Astrocyte of the spinal cord (primary cell): ENCODE results near the gene SLX9.

Experiments used
- DNase-seq: peaks from one replicate; pipeline ENCODE4 v3.0.0; 2011; ENCODE audit warnings: low read depth, low spot score
- H3K4me3 ChIP-seq: 2 replicates; pipeline ENCODE4 v1.5.1; 2011; ENCODE audit warnings: low read depth, mild to moderate bottlenecking, low read length, moderate library complexity
- CTCF ChIP-seq: IDR thresholded peaks from 2 replicates; pipeline ENCODE4 v1.5.1; 2012; ENCODE audit warnings: low read depth, mild to moderate bottlenecking, low read length, inconsistent platforms
- in situ Hi-C: cut with HindIII; loops from 2 replicates; pipeline ENCODE4 v1.10.0; 2017; ENCODE audit warnings: low sequenced_read_pairs

SLX9 gene

GRCh38 chr21:44998086-44998620 is 58.3 kb downstream of the SLX9 start:
- no peak overlapping the region for H3K4me3 ChIP-seq
- no peak for TF ChIP-seq CTCF
- in situ Hi-C loops, result no loop called here
- no peak for DNase-seq

GRCh38 chr21:44998621-44999427 is 59.0 kb downstream of the SLX9 start:
- no peak for TF ChIP-seq CTCF
- in situ Hi-C loops, result no loop called here
- DNase-seq, result no peak
- no peak overlapping the region for H3K4me3 ChIP-seq

DNA sequence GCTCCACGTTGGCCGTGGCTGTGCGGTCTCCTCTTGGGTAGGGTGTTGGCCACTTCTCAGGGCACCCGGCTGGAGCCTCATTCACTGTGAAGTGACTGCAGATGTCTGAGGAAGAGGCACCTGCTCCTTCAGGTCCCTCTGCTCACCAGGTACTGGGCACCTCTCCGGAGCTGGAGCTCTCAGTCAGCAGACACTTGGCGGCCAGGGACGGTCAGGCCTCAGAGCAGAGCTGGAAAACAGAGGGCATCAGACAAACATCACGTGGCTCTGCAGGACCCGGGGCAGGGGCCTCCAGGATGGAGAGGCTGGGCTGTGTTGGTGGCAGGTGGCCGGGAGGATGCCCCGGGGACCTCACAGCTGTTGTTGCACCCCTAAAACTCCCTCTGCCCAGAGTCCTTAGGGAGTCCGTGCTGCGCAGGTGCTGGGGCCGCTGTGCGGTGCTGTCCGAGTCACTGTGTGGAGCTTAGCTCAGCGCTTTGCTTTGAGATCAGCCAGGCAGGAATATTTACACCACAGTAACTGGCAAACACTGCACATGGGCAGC is 59.7 kb downstream of the SLX9 start:
- no peak for DNase-seq
- no peak for TF ChIP-seq CTCF
- in situ Hi-C loops, result no loop called here
- no peak overlapping the region for H3K4me3 ChIP-seq

DNA sequence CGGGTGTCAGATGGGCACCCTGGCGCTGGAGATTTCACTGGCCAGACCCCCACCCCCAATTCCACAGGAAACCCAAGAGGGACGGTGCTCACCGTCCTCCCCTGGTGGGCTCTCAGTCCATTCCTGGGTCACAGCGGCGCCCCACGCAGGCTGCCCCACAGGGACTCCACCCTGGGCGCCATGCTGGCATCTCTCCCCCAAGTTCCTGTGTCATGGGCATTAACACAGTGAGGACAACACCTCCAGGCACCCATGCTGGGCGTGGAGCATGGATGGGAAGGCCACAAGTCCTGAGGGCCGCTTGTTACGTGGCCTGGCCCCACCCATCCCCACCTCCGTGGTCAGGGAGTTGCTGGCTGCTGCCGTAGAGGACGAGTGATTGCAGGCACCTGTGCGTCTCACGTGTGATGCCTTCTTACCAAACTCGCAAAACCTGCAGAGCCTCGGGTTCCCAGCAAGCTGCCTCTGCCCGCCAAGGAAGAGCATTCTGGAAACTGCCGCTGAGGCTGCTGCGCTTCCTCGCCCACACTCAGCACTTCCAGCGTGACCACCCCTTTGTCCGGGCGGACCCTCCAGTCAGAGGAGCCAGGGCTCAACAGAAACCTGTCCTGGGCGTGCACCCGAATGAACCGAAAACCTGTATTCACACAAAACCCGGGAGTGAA is 60.3 kb downstream of the SLX9 start:
- DNase-seq, result no peak
- in situ Hi-C loops, result no loop called here
- H3K4me3 ChIP-seq, result no peak overlapping the region
- TF ChIP-seq CTCF, result no peak

DNA sequence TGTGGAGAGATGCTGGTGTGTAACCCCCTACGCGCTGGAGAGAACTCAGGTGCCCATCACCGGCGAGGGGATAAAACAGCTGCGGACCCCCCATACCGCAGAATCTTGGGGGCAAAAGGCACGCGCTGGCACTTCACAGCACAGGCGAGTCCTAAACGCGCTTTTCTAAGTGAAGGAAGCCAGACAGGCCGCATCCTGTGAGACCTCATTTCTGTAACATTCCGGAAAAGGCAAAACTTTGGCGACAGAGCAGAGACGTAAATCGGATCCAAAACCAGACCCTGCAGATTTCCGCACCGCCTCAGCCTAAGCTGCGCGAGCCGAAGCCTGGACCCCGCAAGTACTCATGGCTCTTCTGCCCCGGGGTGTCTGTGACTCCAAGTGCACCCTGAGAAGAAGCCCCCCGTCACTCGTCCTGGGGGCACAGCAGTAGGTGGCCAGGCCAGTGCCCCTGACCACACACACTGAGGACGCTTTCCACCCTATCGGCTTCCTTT is 60.9 kb downstream of the SLX9 start:
- no peak overlapping the region for H3K4me3 ChIP-seq
- DNase-seq, result no peak
- in situ Hi-C loops, result no loop called here
- no peak for TF ChIP-seq CTCF
